Measurements from ENCODE around the gene CPT2.

GRCh38 chr1:53210954-53211353 is 14.3 kb downstream of the CPT2 start:
- no peak for TF ChIP-seq NFIC (IDR thresholded peaks at IDR 0.05; ENCODE audit: borderline replicate concordance)
- TF ChIP-seq, protein P1, sequence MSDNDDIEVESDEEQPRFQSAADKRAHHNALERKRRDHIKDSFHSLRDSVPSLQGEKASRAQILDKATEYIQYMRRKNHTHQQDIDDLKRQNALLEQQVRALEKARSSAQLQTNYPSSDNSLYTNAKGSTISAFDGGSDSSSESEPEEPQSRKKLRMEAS (IDR thresholded peaks at IDR 0.05; ENCODE audit: low read depth), result no peak
- no peak for TF ChIP-seq CTCF (IDR thresholded peaks at IDR 0.05)
- TF ChIP-seq EZH2phosphoT487 (IDR thresholded peaks at IDR 0.05; ENCODE audit: borderline replicate concordance, low read depth), result no peak
- TF ChIP-seq TAF1 (IDR thresholded peaks at IDR 0.05; ENCODE audit: borderline replicate concordance, low read depth, low read length), result no peak
- no peak for TF ChIP-seq POLR2AphosphoS5 (IDR thresholded peaks at IDR 0.05; ENCODE audit: low read depth, low read length)

Data from SK-N-SH (cell line).